ENCODE results near the gene ZNF804B.

Gene ZNF804B

DNA sequence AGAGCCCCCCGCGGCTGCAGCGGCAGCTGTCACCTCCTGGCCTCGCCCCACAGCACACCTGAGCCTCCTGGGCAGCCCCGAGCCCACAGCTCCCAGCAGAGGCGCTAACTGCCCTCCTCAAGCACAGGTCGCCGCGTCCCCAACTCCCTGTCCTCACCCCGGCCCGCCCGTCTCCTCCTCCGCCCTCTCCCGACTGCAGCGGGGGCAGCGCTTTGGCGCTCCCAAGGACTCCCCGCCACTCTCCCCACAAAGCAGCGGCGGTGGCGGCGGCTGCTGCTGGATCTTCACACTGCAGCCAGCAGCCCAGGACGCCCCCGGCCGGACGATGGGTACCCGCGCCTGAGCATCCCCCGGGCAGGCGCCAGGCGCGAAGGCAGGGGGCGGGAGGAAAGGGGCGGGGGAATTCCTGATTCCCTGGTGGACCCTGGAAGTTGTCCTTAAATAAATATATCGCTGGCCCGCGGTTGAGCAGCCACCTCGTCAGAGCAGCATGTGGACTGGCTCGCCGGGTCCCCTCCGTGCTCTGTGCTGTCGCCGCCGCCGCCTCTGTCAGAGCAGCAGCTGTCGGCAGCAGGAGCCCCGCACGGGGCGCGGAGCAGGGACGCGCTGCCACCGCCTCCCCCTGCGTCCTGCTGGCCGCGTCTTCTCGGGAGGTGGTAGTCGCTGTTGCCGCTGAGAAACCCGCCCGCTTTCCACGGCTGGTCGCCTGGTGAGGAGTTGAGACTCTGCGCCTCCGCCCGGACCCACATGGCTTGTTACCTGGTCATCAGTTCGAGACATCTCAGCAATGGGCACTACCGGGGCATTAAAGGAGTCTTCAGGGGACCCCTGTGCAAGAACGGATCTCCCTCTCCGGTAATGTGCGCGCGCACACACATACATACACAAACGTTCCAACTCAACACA, at the start of gene ZNF804B:
Gene ZNF804B, plus strand, starts transcription at position 471 of the 906 bp plus-strand sequence. Its CDS starts 277 bp downstream, at position 748.
- DNase-seq (ENCODE audit: extremely low read depth, low read depth): no peak
- no peak within 1 kb of the TSS for H3K4me3 ChIP-seq (replicated peaks; ENCODE audit: low read depth, low read length)
- TF ChIP-seq, protein P1, sequence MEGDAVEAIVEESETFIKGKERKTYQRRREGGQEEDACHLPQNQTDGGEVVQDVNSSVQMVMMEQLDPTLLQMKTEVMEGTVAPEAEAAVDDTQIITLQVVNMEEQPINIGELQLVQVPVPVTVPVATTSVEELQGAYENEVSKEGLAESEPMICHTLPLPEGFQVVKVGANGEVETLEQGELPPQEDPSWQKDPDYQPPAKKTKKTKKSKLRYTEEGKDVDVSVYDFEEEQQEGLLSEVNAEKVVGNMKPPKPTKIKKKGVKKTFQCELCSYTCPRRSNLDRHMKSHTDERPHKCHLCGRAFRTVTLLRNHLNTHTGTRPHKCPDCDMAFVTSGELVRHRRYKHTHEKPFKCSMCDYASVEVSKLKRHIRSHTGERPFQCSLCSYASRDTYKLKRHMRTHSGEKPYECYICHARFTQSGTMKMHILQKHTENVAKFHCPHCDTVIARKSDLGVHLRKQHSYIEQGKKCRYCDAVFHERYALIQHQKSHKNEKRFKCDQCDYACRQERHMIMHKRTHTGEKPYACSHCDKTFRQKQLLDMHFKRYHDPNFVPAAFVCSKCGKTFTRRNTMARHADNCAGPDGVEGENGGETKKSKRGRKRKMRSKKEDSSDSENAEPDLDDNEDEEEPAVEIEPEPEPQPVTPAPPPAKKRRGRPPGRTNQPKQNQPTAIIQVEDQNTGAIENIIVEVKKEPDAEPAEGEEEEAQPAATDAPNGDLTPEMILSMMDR (IDR thresholded peaks at IDR 0.05; ENCODE audit: low read depth, low read length, missing control alignments): no peak

DNA sequence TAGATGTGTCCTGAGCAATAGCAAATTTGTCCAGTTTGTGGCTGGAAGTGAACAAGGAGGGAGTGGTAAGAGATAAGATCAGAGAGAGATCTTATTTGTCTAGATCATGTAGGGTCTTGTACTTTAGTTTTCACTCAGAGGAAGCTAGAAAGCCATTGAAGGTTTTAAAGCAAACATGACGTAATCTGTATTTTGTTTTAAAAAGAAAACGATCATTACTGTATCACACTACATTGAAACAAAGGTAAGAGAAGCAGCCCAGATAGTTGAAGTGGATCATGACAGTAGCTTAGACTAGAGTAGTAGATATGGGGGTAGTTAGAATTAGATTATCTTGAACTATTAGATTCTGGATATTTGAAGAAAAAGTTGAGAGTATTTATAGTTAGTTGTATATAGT, 23.6 kb upstream of the ZNF804B start:
- DNase-seq (ENCODE audit: extremely low read depth, low read depth): no peak
- no peak overlapping the region for H3K4me3 ChIP-seq (replicated peaks; ENCODE audit: low read depth, low read length)
- TF ChIP-seq, protein P1 (IDR thresholded peaks at IDR 0.05; ENCODE audit: low read depth, low read length, missing control alignments): no peak

DNA sequence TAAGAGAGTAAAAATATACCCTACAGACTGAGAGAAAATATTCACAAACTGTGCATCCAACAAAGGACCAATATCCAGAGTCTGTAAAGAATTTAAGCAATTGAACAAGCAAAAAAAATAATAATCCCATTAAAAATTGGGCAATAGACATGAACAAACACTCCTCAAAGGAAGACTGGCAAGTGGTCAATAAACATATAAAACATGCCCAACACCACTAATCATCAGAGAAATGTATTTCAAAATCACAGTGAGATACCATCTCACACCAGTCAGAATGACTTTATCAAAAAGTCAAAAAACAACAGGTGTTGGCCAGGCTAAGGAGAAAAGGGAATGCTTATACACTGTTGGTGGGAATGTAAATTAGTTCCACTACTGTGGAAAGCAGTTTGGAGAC, 21.9 kb upstream of the ZNF804B start:
- no peak overlapping the region for H3K4me3 ChIP-seq (replicated peaks; ENCODE audit: low read depth, low read length)
- TF ChIP-seq, protein P1 (IDR thresholded peaks at IDR 0.05; ENCODE audit: low read depth, low read length, missing control alignments): no peak
- DNase-seq (ENCODE audit: extremely low read depth, low read depth): no peak

DNA sequence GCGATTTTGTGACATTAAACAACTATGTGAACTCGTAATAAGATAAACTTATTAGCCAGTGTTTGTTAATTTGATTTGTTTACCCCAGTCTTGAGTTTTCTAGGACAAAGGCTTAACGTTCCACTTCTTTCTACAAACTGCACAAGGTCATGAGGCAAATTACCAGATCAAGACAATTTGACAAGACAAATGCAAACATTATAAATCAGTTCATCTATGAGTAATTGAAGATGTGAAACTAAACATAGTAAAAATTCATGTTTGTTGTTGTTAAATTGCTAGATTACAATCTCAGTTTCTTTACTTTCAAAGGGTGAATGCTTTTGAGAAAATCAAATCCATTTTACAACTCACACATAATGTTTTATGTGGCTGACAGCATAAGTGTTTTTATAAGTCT, 13.4 kb upstream of the ZNF804B start:
- no peak for DNase-seq (ENCODE audit: extremely low read depth, low read depth)
- TF ChIP-seq, protein P1 (IDR thresholded peaks at IDR 0.05; ENCODE audit: low read depth, low read length, missing control alignments): no peak
- no peak overlapping the region for H3K4me3 ChIP-seq (replicated peaks; ENCODE audit: low read depth, low read length)

DNA sequence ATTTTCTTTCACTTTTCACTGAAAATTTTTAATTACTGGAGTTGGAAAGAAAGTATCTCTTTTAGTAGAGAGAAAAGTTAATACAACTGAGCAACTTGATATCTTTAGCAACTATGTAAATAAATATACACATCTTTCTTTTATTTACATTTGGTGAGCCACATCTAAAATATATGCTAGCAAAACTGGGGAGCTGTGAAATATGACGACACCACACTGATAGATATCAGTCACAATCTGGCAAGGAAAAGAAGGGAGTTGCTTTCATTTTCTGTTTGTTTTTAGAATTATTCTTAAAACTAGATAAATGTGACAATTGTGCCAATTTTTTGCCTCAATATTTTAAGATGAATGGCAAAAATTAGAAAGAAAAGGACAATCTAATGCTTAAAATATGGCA, 2.7 kb upstream of the ZNF804B start:
- no peak for DNase-seq (ENCODE audit: extremely low read depth, low read depth)
- H3K4me3 ChIP-seq (replicated peaks; ENCODE audit: low read depth, low read length): no peak overlapping the region
- TF ChIP-seq, protein P1 (IDR thresholded peaks at IDR 0.05; ENCODE audit: low read depth, low read length, missing control alignments): no peak

DNA sequence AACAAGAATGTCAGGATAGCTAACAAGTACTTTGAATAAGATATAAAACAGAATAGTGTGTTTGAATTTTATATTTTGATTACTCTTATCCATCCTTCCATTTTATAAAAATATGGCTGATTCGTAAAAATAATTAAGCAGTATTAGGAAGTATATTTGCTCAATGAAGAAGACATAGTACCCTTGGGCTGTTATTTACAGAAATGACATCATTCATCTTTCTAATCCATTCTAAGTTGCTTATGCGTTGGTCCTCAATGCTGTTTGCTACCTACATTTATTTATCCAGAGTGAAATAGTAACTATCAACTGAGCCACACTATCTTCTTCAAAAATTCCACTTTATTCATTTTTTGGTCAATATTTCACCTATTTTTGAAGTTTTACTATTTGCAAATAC, 2.1 kb upstream of the ZNF804B start:
- no peak overlapping the region for H3K4me3 ChIP-seq (replicated peaks; ENCODE audit: low read depth, low read length)
- TF ChIP-seq, protein P1 (IDR thresholded peaks at IDR 0.05; ENCODE audit: low read depth, low read length, missing control alignments): no peak
- no peak for DNase-seq (ENCODE audit: extremely low read depth, low read depth)
